Tongue (tissue), 2 donors: ENCODE results near the gene SLIT3. TPM values are rescaled to one million over a fixed set of nuclear protein-coding genes. Genes with fewer than 3 reads are reported as not detected.

Source experiments
- DNase-seq: peaks from one replicate; pipeline ENCODE4 v3.0.0-alpha.2; 2015
- total RNA-seq: library from RNA; depleted of rRNA; stranded (reverse); fragments of >200 nt; gene quantifications from one replicate; pipeline ENCODE4 v1.2.3, GENCODE V29; 2014

The SLIT3 gene
- total RNA-seq, 1 donor from 2014 or later, result 21.4 TPM

DNA sequence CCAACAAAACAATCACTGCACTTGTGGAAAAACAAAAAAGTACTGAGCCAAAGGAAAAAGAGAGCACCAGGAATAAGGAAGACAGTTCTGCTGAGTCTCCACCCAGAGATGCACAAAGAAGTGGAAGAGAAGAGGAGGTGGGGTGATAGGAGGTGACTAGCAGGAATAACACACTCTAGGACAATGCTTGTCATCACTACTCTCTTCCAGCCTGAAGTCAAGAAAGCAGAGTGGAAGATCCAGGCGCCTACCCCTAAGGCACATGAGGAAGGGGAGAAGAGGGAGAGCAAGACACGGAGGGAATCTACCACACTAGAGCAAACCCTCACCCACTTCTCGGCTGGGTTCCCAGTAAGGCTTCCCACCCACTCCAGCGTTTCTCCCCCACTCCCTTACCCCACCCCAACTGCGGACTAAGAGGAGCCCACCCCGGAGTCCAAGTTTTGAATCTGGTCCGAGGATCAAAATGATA lies 1.7 kb downstream of the SLIT3 start:
- DNase-seq, result no peak

DNA sequence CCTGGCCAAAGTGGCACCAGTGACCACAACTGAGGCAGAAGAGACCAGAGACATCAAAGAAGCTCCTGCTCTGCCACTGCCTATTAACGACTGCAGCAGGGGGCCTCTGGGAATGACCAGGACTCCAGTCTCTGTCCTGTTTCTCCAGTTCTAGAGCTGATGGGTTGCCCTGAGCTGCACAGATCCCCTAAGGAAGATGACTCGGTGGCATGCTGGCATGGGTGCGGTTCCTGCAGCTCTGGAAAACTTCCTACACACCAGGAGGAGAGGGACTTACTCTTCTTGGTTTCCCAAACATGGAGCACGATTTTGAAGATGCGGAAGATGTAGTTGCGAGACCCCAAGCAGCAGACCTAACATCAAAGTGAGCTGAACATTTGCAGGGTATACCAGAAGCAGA lies 2.7 kb downstream of the SLIT3 start:
- no peak for DNase-seq

DNA sequence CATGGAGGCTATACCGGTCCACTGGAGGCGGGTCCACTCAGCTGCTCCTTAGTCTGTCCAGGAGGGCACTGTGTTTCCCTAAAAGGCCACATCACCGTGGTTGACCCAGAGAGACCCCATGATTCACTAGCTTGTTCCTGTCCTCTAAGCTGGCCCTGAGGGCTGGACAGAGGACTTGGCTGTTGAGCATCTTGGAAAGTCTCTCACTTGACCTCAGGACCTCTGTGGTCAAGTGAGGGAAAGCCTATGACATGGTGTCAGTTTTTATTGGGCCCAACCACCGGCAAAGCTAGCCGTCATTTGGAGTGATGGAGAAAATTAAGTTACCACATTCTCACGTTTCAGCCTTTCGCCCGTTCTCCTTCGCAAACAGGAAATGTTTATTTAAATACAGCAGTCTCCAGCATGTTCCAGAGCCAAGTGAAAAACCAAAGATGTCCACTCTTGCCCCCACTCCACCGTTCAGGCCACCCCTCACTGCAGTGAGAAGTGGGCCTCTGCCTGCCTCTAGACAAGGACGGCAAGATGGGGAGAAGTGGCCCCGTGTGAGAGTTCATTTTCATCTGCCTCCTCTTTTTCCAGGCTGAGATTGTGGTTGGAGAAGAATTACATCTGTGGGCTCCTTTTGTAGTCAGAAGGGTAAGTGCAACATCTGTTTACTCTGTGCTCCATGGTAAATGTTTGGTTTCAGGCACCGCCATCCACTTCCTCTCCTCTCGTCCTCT lies 4.4 kb downstream of the SLIT3 start:
- DNase-seq, result no peak

DNA sequence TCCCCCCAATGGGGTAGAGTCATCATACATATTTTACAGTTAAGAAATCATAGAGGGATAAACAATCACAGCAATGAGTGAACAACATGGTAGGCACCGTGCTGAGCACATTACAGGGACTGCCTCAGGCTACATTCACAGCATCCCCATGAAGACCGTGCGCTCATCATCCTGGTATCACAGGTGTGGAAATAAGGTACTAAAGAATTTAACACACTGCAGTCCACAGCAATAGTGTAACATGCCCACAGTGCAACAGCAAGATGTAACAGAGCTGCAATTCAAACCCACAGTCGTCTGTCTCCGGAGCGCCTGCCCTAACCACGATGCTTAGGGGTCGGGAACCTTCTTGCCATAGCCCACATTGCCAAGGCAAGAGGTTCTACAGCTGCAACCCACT lies 5.6 kb downstream of the SLIT3 start:
- DNase-seq, result no peak

DNA sequence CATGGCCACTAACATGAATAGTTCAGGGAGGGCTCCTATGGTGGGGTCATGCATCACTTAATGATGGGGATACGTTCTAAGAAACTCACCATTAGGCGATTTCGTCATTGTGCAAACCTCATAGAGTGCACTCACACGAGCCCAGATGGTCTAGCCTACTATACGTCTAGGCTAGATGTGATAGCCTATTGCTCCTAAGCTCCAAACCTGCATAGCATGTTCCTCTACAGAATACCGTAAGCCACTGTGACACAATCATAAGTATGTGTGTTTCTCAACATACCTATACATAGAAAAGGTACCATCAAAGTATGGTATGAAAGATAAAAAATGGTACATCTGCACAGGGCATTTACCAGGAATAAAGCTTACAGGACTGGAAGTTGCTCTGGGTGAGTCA lies 6.3 kb downstream of the SLIT3 start:
- no peak for DNase-seq

DNA sequence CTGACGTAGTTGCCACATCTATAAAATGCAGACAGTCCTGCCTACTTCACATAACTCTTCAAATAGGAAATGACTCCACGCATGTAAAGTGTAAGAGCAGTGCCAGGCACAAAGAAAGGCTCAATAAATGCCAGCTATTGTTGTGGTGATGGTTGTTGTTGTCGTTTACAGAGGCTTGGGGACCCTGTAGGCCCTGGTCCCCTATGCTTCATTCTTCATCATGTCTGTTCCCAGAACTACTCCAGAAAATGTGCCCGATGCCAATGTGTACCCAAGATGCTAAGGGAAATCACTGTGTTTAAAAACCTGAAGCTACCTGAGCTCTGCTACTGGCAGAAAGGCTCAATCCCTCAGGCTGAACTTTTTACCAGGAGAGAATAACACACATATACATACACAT lies 9.1 kb downstream of the SLIT3 start:
- no peak for DNase-seq

DNA sequence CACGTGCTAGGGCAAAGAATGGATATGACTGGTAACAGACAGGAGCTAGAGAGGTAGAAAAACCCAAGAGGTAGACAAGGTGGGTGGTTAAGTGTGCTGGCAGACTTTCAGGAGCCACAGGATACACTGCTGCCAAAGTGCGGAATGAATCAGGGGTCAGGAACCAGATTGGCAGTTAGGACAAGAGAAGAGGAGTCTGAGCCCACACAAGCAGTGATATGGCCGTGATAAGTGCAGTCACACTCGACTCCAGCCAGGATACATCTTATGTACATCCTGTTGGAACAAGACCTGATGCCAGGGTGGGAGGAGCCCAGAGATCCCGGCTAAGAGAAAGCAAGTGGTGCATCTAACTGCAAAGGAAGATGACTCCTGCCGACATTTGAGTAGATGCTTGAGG lies 10.0 kb downstream of the SLIT3 start:
- no peak for DNase-seq

DNA sequence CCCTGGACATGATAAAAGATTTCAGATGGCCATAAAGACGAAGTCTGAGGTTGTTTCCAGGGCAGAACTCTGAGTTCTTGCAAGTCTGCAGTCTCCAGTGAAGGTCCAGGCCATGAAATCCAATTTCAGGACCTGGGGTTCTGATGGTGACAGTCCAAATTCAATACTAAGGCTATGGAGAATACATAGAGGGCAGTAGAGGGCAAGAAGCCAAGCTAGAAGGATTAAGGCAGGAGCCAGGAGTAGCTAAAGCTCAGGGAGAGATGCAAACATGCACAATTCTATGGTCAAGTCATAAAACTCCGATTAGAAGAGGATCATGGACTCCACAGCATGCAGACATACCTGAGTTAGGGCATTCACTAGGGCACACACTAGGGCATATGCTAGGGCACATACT lies 11.4 kb downstream of the SLIT3 start:
- DNase-seq, result no peak

DNA sequence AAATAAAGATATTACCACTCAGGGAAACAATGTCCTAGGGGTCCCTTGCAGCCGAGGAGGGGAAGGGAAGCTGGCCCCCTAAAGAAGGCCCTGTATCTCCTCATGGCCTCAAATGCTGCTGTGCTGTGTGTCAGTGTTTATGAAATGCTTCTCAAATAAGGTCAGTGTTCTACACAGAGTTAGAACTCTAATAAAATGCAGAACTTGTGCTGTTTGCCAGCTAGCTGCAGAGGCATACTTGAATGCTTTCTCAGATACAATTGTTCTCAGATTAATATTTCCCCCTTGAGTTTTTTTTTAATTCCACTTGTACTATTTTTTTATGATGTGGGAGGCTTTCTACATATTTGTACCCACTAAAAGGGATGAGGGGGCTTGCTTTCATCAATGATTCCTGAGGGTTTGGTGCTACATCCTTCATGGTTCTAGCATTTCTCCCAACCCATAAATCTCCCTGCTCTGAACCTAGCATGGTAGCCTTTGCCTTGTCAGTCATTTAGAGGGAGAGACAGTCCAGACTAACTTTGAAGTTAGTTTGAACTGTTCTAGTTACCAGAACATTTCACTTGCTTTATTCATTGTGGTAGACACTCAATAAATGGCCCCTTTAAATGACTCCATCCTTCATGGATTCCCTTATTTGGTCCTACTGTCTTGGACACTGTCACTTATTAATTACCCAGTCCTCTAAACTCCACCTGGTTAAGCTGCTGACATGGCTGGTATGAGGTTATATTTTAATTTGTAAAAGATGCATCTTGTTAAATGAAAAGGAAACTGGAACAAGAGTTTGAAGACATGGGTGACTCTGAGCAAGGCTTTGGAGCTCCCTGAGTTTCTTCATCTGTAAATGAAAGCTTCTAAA lies 12.6 kb downstream of the SLIT3 start:
- DNase-seq, result no peak

DNA sequence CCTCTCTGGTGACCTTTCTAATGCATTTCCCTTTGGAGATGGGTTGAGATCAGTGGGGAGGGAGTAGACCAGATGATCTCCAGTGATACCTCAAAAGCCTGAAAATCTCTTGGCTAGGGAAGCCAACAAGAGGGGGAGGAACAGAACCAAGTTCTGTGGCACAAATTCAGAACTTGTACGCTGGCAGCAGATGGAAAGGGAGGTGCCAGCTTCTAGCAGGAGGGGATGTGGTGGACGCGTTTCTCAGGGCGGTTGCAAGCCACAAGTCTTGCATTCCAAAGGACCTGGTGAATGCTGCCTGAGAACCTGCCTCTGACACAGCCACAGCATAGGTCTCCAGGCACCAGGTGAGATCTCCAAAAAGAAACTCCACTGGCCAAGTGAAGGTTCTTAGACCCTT lies 13.4 kb downstream of the SLIT3 start:
- DNase-seq, result no peak

DNA sequence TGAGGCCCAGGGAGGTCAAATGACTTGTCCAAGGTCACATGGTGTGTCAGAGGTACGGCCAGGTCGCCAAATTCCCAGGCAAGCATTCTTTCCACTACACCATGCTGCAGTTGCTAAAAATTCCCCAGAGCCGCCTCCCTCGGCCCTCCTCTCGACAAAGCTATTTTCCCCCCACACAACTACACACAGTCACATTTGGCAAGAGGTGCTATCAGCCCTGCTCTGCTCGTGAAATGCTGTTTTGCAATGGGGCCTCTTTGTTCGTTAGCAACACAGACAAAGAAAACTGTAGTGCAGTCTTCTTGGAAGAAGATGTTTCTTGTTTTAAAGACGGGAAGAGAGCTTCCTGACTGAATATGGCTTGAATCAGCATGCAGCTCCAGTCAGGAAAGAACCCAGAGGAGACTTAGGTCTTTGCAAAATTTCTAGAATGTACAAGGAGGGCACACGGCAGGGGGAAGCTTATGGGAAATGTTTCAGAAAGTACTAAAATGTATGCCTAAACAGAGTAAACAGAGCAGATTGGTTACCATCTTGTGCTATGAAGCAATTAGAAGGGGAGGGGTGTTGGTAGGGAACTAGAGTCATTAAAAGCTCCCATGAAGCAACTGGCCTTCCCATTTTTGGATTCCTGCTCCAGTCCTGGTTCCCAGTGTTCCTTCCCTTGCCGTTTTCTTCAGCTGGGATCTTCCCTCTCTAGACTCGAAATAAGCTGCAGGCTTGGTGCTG lies 14.2 kb downstream of the SLIT3 start:
- DNase-seq, result peak; percentile 38

DNA sequence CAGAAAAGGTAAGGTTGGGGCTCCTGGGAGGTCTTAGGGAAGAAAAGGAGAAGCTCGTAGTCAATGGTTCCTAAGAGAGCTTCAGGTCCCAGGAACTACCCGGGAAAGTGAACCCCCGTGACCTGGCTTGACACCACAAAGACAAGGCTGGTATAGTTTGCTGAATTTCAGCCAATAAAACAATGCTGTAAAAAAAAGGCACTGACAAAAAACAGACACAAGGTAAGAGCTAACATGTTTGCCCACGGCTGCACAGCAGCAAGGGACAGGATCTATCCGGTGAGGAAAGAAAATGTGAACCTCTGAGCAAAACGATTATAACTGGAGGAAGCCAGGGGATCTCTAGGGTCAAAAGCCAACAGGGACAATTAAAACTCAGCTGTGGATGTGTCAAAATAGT lies 17.1 kb downstream of the SLIT3 start:
- no peak for DNase-seq

DNA sequence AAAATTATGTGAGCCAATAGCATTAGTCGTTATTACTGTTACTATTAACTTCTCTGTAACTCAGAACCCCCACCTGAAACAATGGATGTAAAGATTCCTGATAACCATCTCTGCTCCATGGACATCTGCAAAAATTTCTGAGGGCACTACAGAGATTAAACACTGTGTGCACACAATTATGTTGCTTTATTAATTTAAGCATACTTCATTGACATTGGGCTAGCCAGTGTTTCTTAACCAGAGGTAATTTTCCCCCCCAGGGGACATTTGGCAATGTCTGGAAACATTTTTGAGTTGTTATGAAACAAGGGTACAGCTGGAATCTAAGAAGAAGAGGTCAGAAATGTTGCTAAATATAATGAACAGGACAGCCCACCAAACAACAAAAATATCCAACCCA lies 19.3 kb downstream of the SLIT3 start:
- no peak for DNase-seq

DNA sequence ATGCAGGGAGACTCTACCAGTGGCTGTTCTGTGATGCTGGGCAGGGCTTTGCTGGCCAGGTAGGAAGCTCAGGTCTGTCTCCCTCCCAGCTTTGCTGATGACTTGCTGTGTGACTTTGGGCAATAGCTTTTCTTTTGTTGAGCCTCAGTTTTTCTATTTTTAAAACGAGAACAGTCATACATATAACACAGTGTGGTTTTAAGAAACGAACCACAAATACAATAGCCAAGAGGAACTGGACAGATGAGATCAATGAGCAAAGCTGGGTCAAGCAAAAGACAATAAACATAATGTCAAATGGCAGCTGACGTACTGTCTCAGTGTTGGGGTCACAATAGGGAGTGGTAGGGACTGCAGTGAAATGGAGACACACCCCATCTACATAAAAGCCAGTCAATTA lies 20.2 kb downstream of the SLIT3 start:
- no peak for DNase-seq

DNA sequence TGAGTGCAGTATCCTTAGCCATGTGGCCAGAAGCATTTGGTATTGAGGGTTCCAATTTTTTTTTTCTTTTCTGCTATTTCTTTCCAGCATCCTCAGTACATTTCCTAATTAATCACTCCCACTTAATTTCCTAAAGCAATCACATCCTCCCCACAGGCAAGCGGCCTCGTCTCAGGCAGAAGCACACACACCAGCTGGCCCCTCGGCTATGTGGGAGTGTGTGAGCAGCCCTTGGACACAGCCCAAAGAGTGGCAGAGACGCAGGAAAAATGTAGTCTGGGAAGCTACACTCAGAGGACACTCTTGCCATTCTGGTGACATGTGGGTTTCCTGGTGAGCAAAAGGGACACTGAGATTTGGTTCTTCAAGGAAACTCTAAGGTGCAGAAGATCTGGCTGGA lies 20.7 kb downstream of the SLIT3 start:
- DNase-seq, result peak; percentile 30

DNA sequence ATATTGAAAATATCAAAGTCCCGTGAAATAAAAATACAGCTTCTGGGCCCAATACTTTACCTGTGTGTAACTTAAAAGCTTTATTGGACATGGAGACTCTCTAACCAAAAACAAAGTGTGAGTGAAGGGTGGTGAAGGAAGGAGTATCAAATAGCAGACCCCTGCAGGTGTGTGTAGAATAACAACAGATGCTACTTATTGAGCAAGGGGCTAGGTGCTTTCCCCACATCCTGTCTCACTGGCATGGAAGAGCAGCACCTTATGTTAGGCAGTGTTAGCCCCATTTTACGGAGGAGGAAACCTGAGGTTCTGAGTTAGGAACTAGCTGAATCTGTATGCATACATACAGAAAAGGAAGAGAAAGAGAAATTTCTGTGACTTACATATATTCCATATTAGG lies 21.8 kb downstream of the SLIT3 start:
- no peak for DNase-seq

DNA sequence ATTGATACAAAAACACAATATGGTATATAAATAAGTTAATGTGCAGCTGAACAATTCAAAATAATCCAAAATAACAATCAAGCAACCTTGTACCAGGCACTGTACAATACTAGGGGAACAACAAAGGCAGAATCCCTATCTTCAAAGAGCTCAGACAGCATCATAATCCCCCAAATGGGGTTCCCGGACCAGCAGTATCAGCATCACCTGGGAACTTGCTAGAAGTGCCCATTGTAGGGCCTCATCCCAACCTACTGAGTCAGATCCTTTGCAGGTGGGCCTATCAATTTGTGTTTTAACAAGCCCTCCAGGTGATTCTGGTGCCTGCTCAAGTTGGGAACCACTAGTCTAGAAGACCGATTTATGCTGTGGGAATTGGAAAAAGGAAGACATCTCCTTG lies 27.1 kb downstream of the SLIT3 start:
- no peak for DNase-seq

DNA sequence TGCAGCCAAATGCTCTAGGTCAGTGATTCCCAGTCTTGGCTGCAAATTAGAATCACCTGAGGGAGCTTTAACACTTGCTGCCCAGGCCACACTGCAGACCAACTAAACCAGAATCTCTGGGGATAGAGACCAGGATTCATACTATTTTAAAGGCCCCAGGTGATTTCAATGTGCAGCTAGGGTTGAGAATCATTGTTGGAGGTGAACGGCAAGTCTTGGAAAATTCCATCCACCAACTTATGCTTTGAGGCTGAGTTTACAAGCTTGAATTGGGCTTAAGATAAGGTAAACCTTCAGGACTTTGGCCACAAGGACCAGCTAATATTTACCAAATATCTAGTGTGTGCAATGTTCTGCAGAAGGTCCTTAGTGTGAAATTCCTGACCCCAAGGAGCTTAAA lies 27.5 kb downstream of the SLIT3 start:
- DNase-seq, result no peak

DNA sequence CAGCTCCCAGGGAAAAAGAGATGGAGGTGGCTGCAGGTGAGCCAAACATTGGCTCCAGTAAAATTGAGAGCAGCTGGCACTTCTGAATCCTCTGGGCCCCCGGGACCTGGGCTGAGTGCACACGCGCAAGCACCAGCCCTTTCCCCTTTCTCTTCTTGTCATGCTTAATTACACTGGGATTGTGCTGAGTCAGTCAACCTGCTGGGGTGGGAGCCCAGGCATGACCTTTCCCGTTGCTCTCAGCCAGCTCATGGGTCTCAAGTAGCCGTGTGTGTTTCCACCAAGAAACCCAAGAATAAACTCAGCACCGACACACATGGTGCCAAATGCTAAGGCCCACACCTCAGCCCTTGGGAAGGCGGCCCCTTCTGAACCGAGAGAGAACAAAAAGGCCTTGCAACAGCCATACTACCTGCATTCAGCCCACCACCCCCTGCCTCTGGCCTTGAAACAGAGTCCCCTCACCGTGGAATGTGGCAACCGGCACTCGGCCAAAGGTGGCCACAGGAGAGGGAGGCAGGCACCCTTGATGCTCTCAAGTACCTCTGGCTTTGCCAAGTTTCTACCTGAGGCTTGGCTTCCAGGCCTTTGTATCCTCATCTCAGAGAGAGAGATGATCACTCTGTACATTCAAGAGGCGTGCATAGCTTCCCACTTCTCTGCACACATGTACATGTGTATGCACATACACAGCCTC lies 28.1 kb downstream of the SLIT3 start:
- no peak for DNase-seq

DNA sequence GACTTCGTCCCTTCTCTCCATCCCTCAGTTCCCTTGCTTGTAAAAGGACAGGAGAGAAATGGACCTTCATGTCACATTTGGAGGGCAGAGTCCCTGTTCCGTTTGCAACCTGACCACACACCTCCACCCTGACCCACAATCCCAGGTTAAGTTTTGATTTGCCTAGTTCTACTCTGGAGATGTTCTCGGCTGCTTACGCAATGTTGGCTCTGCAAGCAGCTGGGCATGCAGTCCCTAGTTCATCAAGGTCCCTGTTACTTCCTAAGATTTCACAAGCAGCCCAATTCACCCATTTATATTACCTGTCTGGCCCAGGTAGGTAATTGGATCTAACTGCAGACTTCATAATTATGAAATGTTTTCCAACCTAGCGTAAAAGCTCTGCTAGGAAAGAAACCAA lies 28.8 kb downstream of the SLIT3 start:
- DNase-seq, result no peak

DNA sequence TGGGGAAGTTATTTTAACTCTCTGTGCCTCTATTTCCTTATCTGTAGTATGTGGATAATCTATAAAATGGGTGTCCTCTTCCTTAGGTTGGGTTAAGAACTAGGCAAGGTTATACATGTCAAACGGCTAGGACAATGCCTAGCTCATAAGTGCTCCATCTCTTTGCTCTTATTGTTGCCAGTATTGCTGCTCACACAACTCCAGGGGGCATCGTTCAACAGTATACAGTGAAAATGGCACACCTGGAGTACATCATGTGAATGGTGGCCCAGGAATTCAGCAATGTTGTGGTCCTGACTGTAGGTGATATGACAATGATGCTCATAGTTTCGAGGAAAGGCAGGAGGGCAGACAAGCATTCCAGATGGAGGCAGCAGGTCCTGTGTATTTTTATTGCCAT lies 30.1 kb downstream of the SLIT3 start:
- no peak for DNase-seq

DNA sequence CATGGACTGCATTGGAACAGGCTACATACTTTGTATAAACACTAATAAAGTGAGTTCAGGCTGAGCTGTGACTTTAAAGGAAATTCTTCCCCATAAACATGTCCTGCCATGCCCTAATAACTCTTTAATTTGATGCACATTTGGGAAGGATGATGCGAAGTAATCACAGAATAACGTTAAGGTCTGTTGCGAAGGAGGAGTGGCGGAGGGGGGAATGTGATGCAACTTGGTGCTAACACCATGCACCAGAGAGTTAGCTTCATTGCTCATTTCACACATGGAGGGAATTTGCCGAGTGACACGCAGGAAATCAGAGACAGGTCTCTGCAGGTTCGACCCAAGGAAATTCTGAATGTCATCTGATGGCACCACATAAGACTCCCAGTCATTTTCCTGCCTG lies 32.9 kb downstream of the SLIT3 start:
- DNase-seq, result no peak

DNA sequence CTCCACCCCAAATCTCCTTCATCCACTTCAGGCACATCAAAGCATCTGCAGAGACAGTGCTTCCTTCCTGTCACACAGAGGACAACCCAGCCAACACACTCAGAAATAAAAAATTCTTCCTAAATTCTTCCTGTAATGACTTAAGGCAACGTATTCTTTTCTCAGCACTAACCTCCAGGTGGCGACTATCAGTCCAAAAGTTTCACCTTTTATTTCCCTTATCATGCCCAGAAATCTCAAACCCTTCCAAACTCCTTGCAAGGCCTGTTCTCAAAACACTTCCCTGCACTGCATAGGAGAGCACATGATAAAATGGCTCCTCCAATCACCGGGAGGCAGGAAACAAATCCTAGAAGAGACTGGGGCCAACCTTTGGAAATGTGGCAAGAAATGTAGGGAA lies 35.1 kb downstream of the SLIT3 start:
- no peak for DNase-seq
